Transverse colon (tissue), 4 donors: ENCODE data around the gene MYO18B. TPM values are rescaled to one million over a fixed set of nuclear protein-coding genes. Genes with fewer than 3 reads are reported as not detected.

Experiments used
- DNase-seq: peaks from one replicate; pipeline ENCODE4 v3.0.0-alpha.2; 2019
- H3K27ac ChIP-seq, 4 donors: fragments of 200-600 bp; sonication (generic); 2 replicates each; pipeline ENCODE4 v1.5.1; 2016 to 2018; ENCODE audit warnings: inconsistent platforms in 4 of 4
- H3K27me3 ChIP-seq: fragments of 200-600 bp; sonication (generic); 2 replicates; pipeline ENCODE4 v1.5.1; 2017; ENCODE audit warnings: inconsistent platforms
- H3K36me3 ChIP-seq, 4 donors: fragments of 200-600 bp; sonication (generic); 2 replicates each; pipeline ENCODE4 v1.5.1; 2017 to 2019; ENCODE audit warnings: inconsistent platforms in 4 of 4
- H3K4me1 ChIP-seq, 4 donors: fragments of 200-600 bp; sonication (generic); 2 replicates each; pipeline ENCODE4 v1.5.1; 2017 to 2020; ENCODE audit warnings: inconsistent platforms in 4 of 4
- H3K4me3 ChIP-seq, 4 donors: fragments of 200-600 bp; sonication (generic); 1 replicate in 1 of 4; 2 replicates in 3 of 4; pipeline versions ENCODE4 v1.5.1 to v1.6.1; 2017 to 2019; ENCODE audit warnings: inconsistent platforms in 4 of 4
- H3K9me3 ChIP-seq, 2 donors: fragments of 200-600 bp; sonication (generic); 2 replicates each; pipeline ENCODE4 v1.5.1; 2017 to 2019; ENCODE audit warnings: inconsistent platforms in 2 of 2
- CTCF ChIP-seq, 5 experiments: fragments of 200-600 bp in 3 of 5; fragments of 450-650 bp in 2 of 5; sonication (generic) in 3 of 5; IDR thresholded peaks; 1 replicate in 2 of 5; 2 replicates in 3 of 5; pipeline ENCODE4 v1.5.1; 2016 to 2017; ENCODE audit warnings: antibody characterized with exemption in 5 of 5, inconsistent platforms in 3 of 5, mild to moderate bottlenecking in 2 of 5, moderate library complexity in 1 of 5
- EP300 ChIP-seq: sonication (generic); formaldehyde crosslinking; IDR thresholded peaks from one replicate; pipeline ENCODE4 v1.6.1; 2017; ENCODE audit warnings: antibody characterized with exemption, low read depth
- POLR2A ChIP-seq: fragments of 450-650 bp; IDR thresholded peaks from one replicate; pipeline ENCODE4 v1.6.1; 2016; ENCODE audit warnings: antibody characterized with exemption, mild to moderate bottlenecking, moderate library complexity
- POLR2AphosphoS5 ChIP-seq, 3 donors: sonication (generic); formaldehyde crosslinking; IDR thresholded peaks; one replicate each; pipeline ENCODE4 v1.6.1; 2016; ENCODE audit warnings: antibody characterized with exemption in 3 of 3
- WGBS, 2 donors: methylation state at CpG; one replicate each; pipeline ENCODE4 v1.1.5; 2018; ENCODE audit warnings: low coverage in 1 of 2; 5-methylcytosine and 5-hydroxymethylcytosine counted together
- in situ Hi-C, 4 donors: fragments of 200-750 bp; cut with MboI; loops; one replicate each; pipeline versions ENCODE4 v1.15.0 to v1.15.1; 2017; ENCODE audit warnings: low sequenced_read_pairs in 3 of 4, low pct_ligation_motif_present in 1 of 4, low pct_unique_long_range_greater_than_20kb in 1 of 4
- intact Hi-C: fragments of 100-400 bp; cut with DNase I; formaldehyde crosslinking; loops from one replicate; pipeline ENCODE4 v1.15.1; 2023; ENCODE audit warnings: low total_unique reads
- total RNA-seq, 4 donors: library from RNA; depleted of rRNA; stranded (reverse); fragments of >200 nt; gene quantifications; one replicate each; pipeline ENCODE4 v1.1.0, GENCODE V29; 2016

The MYO18B gene
- total RNA-seq, 4 donors from 2014 or later = 0.27 TPM; not detected in 3

- TF ChIP-seq EP300 = no peak
- TF ChIP-seq POLR2A = no peak
- TF ChIP-seq CTCF (IDR thresholded peaks at IDR 0.05) = no peak
- TF ChIP-seq POLR2AphosphoS5 (IDR thresholded peaks at IDR 0.05) = no peak
- Histone ChIP-seq H3K27ac (peak overlapping the region in 1 of 4 donors; percentile 23), H3K36me3 (no peaks in the 10 kb centered on the region), H3K4me1 (peaks cover 0 to 18% (median 0%) of the 10 kb centered on the region in 4 donors), H3K27me3 (no peaks in the 10 kb centered on the region), H3K9me3 (no peaks in the 10 kb centered on the region), H3K4me3 (no peak overlapping the region)
- in situ Hi-C loops = no loop called here
- 59% methylated on average over 8 of the region's 8 CpGs; no CpG with 5 or more reads in 1 of the 2 donors for WGBS, 2 donors
- DNase-seq = peak; percentile 56
- intact Hi-C loops = no loop called here
Observed at GRCh38 chr22:25747245-25747944, 5.4 kb downstream of the MYO18B start.

- no peak for DNase-seq
- Histone ChIP-seq H3K4me3 (no peak overlapping the region), H3K27ac (peak overlapping the region in 2 of 4 donors; percentile 23 to 30), H3K36me3 (no peaks in the 10 kb centered on the region), H3K9me3 (no peaks in the 10 kb centered on the region), H3K4me1 (peaks cover 0 to 18% (median 0%) of the 10 kb centered on the region in 4 donors), H3K27me3 (no peaks in the 10 kb centered on the region)
- intact Hi-C loops (no loop called here), in situ Hi-C loops (no loop called here)
- TF ChIP-seq POLR2AphosphoS5 (IDR thresholded peaks at IDR 0.05) = no peak
- no peak for TF ChIP-seq CTCF (IDR thresholded peaks at IDR 0.05)
- no peak for TF ChIP-seq EP300
- no peak for TF ChIP-seq POLR2A
- WGBS, 2 donors = 78% methylated on average over 5 of the region's 5 CpGs; no CpG with 5 or more reads in 1 of the 2 donors
Observed at GRCh38 chr22:25748140-25748539, 6.2 kb downstream of the MYO18B start.

GRCh38 chr22:25748704-25749103 lies 6.7 kb downstream of the MYO18B start:
- no peak for TF ChIP-seq CTCF (IDR thresholded peaks at IDR 0.05)
- no peak for TF ChIP-seq EP300
- TF ChIP-seq POLR2A = no peak
- peak in 1 of 3 donors; percentile 34 for TF ChIP-seq POLR2AphosphoS5 (IDR thresholded peaks at IDR 0.05)
- intact Hi-C loops (no loop called here), in situ Hi-C loops (no loop called here)
- peak overlapping the region in 2 of 4 donors; percentile 34 to 47 for H3K27ac ChIP-seq
- H3K36me3 ChIP-seq = no peaks in the 10 kb centered on the region
- no peak overlapping the region for H3K4me3 ChIP-seq
- H3K9me3 ChIP-seq = no peaks in the 10 kb centered on the region
- H3K4me1 ChIP-seq = peaks cover 0 to 18% (median 0%) of the 10 kb centered on the region in 4 donors
- peak; percentile 69 for DNase-seq
- 17 to 33% methylated on average over 1 to 2 of the region's 2 CpGs for WGBS, 2 donors
- H3K27me3 ChIP-seq = no peaks in the 10 kb centered on the region

GRCh38 chr22:25749420-25750169 lies 7.6 kb downstream of the MYO18B start:
- no peak overlapping the region for H3K4me3 ChIP-seq
- in situ Hi-C loops = loop anchor here in 1 of 4 donors (25.0 kb wide), 1 partner anchor 287 kb away; no protein-coding TSS in a partner anchor
- no peaks in the 10 kb centered on the region for H3K9me3 ChIP-seq
- no peak for DNase-seq
- peaks cover 0 to 18% (median 0%) of the 10 kb centered on the region in 4 donors for H3K4me1 ChIP-seq
- no peaks in the 10 kb centered on the region for H3K27me3 ChIP-seq
- peak overlapping the region in 1 of 4 donors; percentile 47 for H3K27ac ChIP-seq
- TF ChIP-seq POLR2AphosphoS5 (IDR thresholded peaks at IDR 0.05) (no peak), EP300 (no peak), CTCF (IDR thresholded peaks at IDR 0.05) (no peak), POLR2A (no peak)
- intact Hi-C loops = no loop called here
- WGBS, 2 donors = 74 to 97% methylated on average over 5 to 10 of the region's 10 CpGs
- no peaks in the 10 kb centered on the region for H3K36me3 ChIP-seq
